Upper lobe of right lung (tissue), 1 donor: ENCODE measurements around the gene SLC17A7. TPM values are rescaled to one million over a fixed set of nuclear protein-coding genes. Genes with fewer than 3 reads are reported as not detected.
A peak's percentile ranks its signal among the peaks of the same experiment; 100 is the strongest.

Source experiments
- ATAC-seq: fragments of 200-7000 bp; cut with Tn5 transposase; one replicate; pipeline ENCODE4 v1.9.1; 2020; ENCODE audit warnings: mild to moderate bottlenecking, moderate library complexity
- DNase-seq: peaks from one replicate; pipeline ENCODE4 v3.0.0-alpha.2; 2020
- H3K27ac ChIP-seq: fragments of 200-600 bp; one replicate; pipeline ENCODE4 v1.8.0; 2022
- H3K27me3 ChIP-seq: fragments of 200-600 bp; one replicate; pipeline ENCODE4 v1.8.0; 2022; ENCODE audit warnings: mild to moderate bottlenecking
- H3K36me3 ChIP-seq: fragments of 200-600 bp; one replicate; pipeline ENCODE4 v1.8.0; 2022
- H3K4me1 ChIP-seq: fragments of 200-600 bp; one replicate; pipeline ENCODE4 v1.8.0; 2022
- H3K4me3 ChIP-seq: fragments of 200-600 bp; one replicate; pipeline ENCODE4 v1.8.0; 2022; ENCODE audit warnings: mild to moderate bottlenecking
- H3K9me3 ChIP-seq: fragments of 200-600 bp; one replicate; pipeline ENCODE4 v1.8.0; 2022
- CTCF ChIP-seq: fragments of 200-600 bp; IDR thresholded peaks from one replicate; pipeline ENCODE4 v1.8.0; 2022; ENCODE audit warnings: antibody characterized with exemption
- intact Hi-C: fragments of 100-400 bp; cut with DNase I; formaldehyde crosslinking; loops from one replicate; pipeline ENCODE4 v1.11.0; 2022
- total RNA-seq: library from RNA; stranded (reverse); fragmentation: NEBNext Ultra II Directional; extraction: Animal tissue kit (Norgen Biotek cat#: 25700); gene quantifications from one replicate; pipeline ENCODE4 v1.2.1, GENCODE V29; 2021
- donor health status: DM: no; HTN: yes; CAD: no; lungs with severe emphysema.

The SLC17A7 gene
- total RNA-seq, 1 donor from 2014 or later = 0.69 TPM

- H3K36me3 ChIP-seq = no peaks in the 10 kb centered on the region
- ATAC-seq = no peak
- peaks cover 90% of the 10 kb centered on the region for H3K27me3 ChIP-seq
- H3K27ac ChIP-seq = no peak overlapping the region
- H3K4me3 ChIP-seq = no peak overlapping the region
- TF ChIP-seq CTCF = no peak
- no peak for DNase-seq
- intact Hi-C loops = no loop called here
- H3K4me1 ChIP-seq = no peaks in the 10 kb centered on the region
- no peaks in the 10 kb centered on the region for H3K9me3 ChIP-seq
Observed at GRCh38 chr19:49434907-49435583, 6.3 kb downstream of the SLC17A7 start.

GRCh38 chr19:49433240-49433901 is 8.0 kb downstream of the SLC17A7 start:
- no peaks in the 10 kb centered on the region for H3K4me1 ChIP-seq
- TF ChIP-seq CTCF = no peak
- H3K27me3 ChIP-seq = peaks cover 88% of the 10 kb centered on the region
- H3K4me3 ChIP-seq = no peak overlapping the region
- H3K9me3 ChIP-seq = no peaks in the 10 kb centered on the region
- H3K36me3 ChIP-seq = no peaks in the 10 kb centered on the region
- no peak overlapping the region for H3K27ac ChIP-seq
- DNase-seq = no peak
- ATAC-seq = no peak
- intact Hi-C loops = no loop called here

- no peak for TF ChIP-seq CTCF
- ATAC-seq (peak; percentile 38), DNase-seq (no peak)
- Histone ChIP-seq H3K4me3 (no peak overlapping the region), H3K27ac (no peak overlapping the region), H3K36me3 (no peaks in the 10 kb centered on the region), H3K4me1 (peaks cover 4% of the 10 kb centered on the region), H3K9me3 (no peaks in the 10 kb centered on the region), H3K27me3 (peaks cover 92% of the 10 kb centered on the region)
- intact Hi-C loops = no loop called here
Observed at GRCh38 chr19:49432141-49433073, 8.9 kb downstream of the SLC17A7 start.

- H3K27ac ChIP-seq = no peak overlapping the region
- intact Hi-C loops = no loop called here
- peaks cover 93% of the 10 kb centered on the region for H3K27me3 ChIP-seq
Observed at GRCh38 chr19:49431330-49431749, 10.0 kb downstream of the SLC17A7 start.

More at GRCh38 chr19:49431330-49431749, 10.0 kb downstream of the SLC17A7 start:
- Histone ChIP-seq H3K36me3 (no peaks in the 10 kb centered on the region), H3K9me3 (no peaks in the 10 kb centered on the region), H3K4me3 (no peak overlapping the region), H3K4me1 (peaks cover 4% of the 10 kb centered on the region)
- no peak for ATAC-seq
- TF ChIP-seq CTCF = no peak
- DNase-seq = no peak
